Measurements from ENCODE around the gene TTC28.

Gene TTC28

DNA sequence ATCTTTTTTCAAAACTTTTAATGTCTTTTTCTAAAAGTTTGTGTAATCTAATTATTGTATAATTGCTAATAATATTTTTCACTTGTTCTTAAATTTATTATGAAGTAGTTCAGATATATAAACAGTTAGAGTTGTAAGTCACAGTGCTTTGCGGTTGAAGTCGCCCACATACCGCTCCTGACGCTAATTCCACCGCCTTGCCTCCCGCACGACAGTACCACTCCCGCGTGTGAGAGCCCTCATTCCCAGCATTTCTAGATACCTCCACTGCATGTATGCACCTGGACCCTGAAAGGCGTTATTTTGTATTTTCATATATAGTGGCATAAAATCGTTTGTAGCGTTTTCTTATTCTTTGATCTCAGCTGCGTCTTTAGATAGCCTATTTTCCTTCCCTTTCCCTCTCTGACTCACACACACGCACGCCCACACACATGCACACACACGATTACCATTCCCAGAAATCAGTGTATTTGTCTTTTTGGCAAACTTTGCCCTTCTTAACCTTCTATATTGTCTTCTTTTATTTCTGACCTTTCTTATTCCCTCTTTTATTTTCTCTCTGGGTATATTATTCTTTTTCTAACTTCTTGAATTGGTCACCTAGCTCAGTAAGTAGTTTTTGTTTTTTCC lies 704.1 kb downstream of the TTC28 start:
- in situ Hi-C loops (cut with HindIII; ENCODE audit: low pct_ligation_motif_present, low sequenced_read_pairs): no loop called here

DNA sequence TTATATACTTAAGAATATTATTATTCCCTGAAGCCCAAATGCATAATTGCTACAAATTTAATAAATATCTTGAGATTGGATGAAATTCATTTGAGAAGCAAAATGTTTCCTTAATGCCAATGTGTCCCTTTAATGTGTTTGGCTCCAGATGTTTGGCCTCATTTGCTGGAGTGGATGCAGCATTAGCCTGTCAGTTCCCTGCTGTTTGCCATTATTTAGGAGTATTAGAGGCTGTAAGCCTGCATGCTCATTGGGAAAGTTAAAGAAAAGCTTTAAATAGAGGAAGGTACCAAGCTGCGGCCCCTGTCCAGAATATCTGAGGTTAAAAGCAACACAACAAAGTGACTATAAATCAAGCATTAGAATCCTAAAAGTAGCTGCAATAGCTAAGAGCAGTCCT lies 705.8 kb downstream of the TTC28 start:
- H3K4me3 ChIP-seq (ENCODE audit: low read depth, low read length): no peak overlapping the region
- H3K36me3 ChIP-seq (replicated peaks): no peaks in the 10 kb centered on the region
- H3K27me3 ChIP-seq (replicated peaks): no peaks in the 10 kb centered on the region
- DNase-seq: no peak
- TF ChIP-seq, protein P1, sequence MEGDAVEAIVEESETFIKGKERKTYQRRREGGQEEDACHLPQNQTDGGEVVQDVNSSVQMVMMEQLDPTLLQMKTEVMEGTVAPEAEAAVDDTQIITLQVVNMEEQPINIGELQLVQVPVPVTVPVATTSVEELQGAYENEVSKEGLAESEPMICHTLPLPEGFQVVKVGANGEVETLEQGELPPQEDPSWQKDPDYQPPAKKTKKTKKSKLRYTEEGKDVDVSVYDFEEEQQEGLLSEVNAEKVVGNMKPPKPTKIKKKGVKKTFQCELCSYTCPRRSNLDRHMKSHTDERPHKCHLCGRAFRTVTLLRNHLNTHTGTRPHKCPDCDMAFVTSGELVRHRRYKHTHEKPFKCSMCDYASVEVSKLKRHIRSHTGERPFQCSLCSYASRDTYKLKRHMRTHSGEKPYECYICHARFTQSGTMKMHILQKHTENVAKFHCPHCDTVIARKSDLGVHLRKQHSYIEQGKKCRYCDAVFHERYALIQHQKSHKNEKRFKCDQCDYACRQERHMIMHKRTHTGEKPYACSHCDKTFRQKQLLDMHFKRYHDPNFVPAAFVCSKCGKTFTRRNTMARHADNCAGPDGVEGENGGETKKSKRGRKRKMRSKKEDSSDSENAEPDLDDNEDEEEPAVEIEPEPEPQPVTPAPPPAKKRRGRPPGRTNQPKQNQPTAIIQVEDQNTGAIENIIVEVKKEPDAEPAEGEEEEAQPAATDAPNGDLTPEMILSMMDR (IDR thresholded peaks at IDR 0.05; ENCODE audit: low read depth, low read length, missing control alignments): no peak
- in situ Hi-C loops (cut with HindIII; ENCODE audit: low pct_ligation_motif_present, low sequenced_read_pairs): no loop called here
- H3K27ac ChIP-seq: no peak overlapping the region

More for the DNA sequence above, 704.1 kb downstream of the TTC28 start:
- no peak overlapping the region for H3K27ac ChIP-seq
- no peaks in the 10 kb centered on the region for H3K27me3 ChIP-seq (replicated peaks)
- no peak for DNase-seq
- H3K36me3 ChIP-seq (replicated peaks): no peaks in the 10 kb centered on the region
- TF ChIP-seq, protein P1 (IDR thresholded peaks at IDR 0.05; ENCODE audit: low read depth, low read length, missing control alignments): no peak
- H3K4me3 ChIP-seq (ENCODE audit: low read depth, low read length): no peak overlapping the region

DNA sequence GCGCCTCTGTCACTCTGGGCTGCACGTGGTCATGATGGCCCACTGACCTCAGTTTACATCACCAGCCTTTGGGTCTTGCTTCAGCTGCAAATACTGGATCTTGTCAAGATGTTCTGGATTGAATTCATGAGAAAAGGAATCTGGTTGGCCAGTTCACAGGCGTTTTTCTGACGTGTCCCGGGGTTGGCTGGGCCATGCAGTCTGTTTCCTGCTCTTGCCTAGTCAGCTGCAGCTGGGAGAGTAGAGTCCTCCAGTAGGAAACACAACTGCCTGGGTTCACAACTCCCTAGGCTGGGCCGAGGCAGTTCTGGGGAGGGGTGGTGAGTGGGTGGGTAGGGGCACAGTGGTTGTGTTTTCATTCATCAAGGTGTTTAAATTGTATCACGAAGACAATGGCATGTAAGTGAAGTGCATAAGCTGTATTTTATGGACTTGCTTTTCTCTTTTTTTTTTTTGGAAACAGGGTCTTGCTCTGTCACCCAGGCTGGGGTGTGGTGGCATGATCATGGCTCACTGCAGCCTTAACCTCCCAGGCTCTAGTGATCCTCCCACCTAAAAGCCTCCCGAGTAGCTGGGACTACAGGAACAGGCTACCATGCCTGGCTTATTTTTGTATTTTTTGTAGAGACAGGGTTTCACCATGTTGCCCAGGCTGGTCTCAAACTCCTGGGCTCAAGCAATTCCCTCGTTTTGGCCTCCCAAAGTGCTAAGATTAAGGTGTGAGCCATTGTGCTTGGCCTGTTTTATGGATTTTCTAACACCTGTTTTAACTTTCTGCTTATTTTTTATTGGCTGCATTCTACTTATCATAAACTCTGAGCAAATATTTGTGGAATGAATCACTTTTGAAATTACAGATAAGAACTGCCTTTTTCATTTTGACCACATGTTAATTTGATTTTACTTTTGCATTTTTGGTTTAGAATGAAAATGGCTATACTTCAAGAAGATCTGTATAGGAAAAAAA lies 706.6 kb downstream of the TTC28 start:
- no peak overlapping the region for H3K27ac ChIP-seq
- TF ChIP-seq, protein P1 (IDR thresholded peaks at IDR 0.05; ENCODE audit: low read depth, low read length, missing control alignments): no peak
- in situ Hi-C loops (cut with HindIII; ENCODE audit: low pct_ligation_motif_present, low sequenced_read_pairs): no loop called here
- H3K27me3 ChIP-seq (replicated peaks): no peaks in the 10 kb centered on the region
- no peaks in the 10 kb centered on the region for H3K36me3 ChIP-seq (replicated peaks)
- no peak overlapping the region for H3K4me3 ChIP-seq (ENCODE audit: low read depth, low read length)
- DNase-seq: no peak

DNA sequence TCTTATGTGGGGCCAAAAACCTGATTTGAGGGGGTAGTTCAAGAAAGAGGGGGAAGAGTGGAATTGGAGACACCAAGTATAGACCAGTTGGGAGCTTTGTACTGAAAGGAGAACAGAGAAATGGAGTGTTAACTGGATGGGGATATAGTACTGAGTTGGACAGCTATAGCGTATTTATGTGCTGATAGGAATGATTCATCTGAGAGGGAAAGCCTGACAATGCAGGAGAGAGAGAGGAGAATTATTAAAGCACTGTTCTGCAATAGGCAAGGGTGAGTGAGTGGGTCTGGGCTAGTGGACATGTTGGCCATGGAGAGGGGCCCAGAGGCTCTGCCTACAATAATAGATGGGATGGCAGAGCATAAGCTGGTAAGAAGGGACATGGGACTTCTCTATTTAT lies 707.7 kb downstream of the TTC28 start:
- H3K27ac ChIP-seq: no peak overlapping the region
- peak; percentile 9 for DNase-seq
- H3K27me3 ChIP-seq (replicated peaks): no peaks in the 10 kb centered on the region
- H3K4me3 ChIP-seq (ENCODE audit: low read depth, low read length): no peak overlapping the region
- H3K36me3 ChIP-seq (replicated peaks): no peaks in the 10 kb centered on the region
- in situ Hi-C loops (cut with HindIII; ENCODE audit: low pct_ligation_motif_present, low sequenced_read_pairs): no loop called here
- TF ChIP-seq, protein P1 (IDR thresholded peaks at IDR 0.05; ENCODE audit: low read depth, low read length, missing control alignments): no peak

DNA sequence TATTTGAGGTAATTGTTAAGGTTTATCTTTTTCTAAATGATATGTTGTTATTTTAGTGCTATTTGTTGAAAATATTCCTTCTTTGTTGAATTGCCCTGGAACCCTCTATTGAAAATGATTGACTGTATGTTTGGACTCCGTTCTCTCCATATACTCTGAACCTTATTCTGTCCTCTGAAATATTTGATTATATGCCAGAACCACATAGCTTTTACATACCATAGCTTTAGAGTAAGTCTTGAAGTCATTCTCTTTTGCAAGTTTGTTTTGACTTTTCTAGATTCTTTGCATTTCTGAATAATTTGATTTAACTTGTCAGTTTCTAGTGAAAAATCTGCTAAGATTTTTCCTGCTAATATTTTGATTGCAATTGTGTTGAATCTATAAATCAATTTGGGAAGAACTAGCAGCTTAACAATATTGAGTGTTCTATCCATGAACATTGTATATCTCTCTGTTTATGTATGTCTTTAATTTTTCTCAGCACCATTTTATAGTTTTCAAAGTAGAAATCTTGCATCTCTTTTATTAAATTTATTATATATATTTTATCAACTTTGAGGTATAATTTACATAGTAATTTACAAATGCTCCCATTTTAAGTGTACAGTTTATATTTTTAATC lies 708.9 kb downstream of the TTC28 start:
- no peaks in the 10 kb centered on the region for H3K27me3 ChIP-seq (replicated peaks)
- DNase-seq: no peak
- no peak overlapping the region for H3K27ac ChIP-seq
- TF ChIP-seq, protein P1 (IDR thresholded peaks at IDR 0.05; ENCODE audit: low read depth, low read length, missing control alignments): no peak
- in situ Hi-C loops (cut with HindIII; ENCODE audit: low pct_ligation_motif_present, low sequenced_read_pairs): no loop called here
- H3K4me3 ChIP-seq (ENCODE audit: low read depth, low read length): no peak overlapping the region
- no peaks in the 10 kb centered on the region for H3K36me3 ChIP-seq (replicated peaks)

Measured in brain microvascular endothelial cell (primary cell).